Measurements from ENCODE around the gene FBXO11.

FBXO11 gene

DNA sequence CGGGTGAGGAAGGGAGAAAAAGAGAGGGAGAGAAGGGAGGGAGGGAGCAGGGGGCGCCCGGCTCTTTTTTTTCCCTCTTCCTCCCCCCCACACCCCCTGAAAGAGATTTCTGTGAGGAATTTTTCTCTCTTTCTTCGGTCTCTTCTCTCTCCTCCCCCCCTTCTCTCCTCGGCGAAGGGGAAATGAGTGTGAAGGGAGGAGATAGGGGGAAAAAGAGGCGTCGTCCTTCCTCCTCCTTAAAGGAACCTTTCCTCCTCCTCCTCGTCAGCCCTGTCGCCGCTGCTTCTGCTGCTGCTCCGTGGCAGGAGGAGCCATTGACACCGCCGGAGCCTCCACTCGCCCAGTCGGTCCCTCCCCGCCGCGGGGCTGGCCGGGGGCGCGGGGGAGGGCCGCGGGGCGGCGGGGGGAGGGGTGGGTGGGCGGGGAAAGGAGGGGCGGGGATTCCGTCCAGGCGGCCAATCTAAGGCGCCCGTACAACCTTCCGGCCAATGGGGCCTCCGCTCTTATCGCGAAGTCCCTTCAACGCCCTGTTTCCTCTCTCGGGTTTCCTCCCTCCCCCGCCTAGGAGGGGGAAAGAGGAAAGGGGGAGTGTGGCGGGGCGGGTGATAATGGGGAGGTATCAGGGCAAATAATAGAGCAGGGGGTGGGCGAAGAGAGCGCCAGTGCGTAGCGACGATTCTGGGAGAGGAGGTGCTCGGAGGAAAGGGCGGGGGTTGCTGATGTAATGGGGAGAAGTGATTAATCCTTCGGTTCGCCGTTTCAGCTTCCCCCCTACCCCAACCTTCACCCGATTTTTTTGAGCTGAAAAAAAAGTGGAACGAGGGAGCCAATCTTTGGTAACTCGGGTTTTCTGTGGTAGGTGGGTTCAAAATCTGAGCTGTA lies at the start of gene FBXO11:
FBXO11 (minus strand) TSS at position 342 of the 882 bp plus-strand sequence. CDS start 778 bp downstream, outside the sequence.
- peak; percentile 74 for TF ChIP-seq GATA2 (IDR thresholded peaks at IDR 0.05; ENCODE audit: low read depth, low read length)
- no peak for TF ChIP-seq GATA3 (IDR thresholded peaks at IDR 0.05; ENCODE audit: low read depth, low read length)

DNA sequence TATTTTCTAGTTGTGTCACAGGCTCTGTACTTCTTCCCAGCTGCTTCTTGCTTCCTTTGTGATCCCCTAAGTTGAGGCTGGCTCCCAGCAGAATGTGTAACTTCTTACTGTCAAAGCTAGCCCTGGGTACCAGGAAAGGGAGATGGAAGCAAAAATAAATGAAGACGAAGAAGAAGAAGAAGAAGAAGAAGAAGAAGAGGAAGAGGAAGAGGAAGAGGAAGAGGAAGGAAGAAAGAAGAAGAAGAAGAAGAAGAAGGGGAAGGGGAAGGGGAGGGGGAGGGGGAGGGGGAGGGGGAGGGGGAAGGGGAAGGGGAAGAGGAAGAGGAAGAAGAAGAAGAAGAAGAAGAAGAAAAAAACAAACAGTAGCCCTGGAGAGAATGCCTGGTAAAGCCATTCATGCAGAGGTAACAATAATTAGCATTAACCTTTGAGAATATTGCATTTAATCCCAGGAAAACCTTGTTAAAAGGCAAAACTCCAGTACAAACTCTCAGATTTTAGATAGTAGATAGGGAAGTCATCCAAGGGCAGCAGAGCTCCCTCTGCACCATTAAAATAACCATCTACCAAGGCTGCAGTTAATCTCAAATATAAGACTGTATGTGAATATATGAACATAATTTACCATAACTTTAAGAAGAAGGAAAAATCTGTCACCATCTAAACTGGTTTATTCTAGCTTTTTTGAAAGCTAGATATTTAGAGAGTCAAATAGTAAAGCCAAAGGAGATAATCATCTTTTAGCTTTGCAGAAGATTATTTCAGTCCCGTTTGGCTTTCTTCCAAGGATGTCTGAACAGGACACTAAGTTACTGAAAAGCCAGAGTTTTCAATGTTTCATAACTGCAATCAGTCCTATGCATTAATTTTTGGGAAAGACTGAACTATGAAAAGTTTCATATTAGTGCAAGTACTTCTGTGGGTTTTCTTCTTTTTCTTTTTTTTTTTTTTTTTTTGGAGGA lies 44.3 kb upstream of the FBXO11 start:
- TF ChIP-seq GATA2 (IDR thresholded peaks at IDR 0.05; ENCODE audit: low read depth, low read length) (peak; percentile 55; the same call in 1 of the 2 replicates), GATA3 (IDR thresholded peaks at IDR 0.05; ENCODE audit: low read depth, low read length) (peak; percentile 74)

- TF ChIP-seq GATA3 (IDR thresholded peaks at IDR 0.05; ENCODE audit: low read depth, low read length) = no peak
- no peak for TF ChIP-seq GATA2 (IDR thresholded peaks at IDR 0.05; ENCODE audit: low read depth, low read length)
These were observed 40.3 kb upstream of the FBXO11 start for GRCh38 chr2:47946593-47946992.

DNA sequence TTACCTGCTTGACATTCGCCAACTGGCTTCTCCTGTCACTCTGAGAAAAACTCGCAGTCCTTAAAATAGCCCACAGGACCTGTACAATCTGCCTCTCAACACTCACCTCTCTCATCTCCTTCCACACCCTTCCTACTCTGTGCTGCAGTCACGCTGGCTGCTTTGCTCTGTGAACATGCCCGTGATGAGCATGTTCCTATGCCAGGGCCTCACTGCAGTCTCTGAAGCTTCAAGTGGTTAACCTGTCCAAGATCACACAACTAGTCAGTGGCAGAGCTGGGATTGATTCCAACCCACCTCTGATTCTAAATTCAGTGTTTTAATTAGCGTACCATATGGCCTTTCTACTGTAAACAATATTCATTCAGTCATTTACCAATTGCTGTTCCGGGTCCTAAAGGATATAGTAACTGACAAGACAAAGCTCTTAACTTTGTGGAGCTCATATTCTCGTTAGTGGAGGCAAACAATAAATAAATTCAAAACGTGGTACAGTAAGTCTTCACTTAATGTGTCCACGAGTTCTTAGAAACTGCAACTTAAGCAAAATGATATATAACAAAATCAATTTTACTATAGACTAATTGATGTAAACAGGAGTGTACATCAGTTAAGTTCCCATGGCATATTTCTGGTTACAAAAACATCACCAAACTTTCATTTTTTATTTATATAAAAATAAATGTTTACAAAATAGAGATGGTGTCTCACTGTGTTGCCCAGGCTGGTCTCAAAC lies 38.9 kb upstream of the FBXO11 start:
- TF ChIP-seq GATA3 (IDR thresholded peaks at IDR 0.05; ENCODE audit: low read depth, low read length) (no peak), GATA2 (IDR thresholded peaks at IDR 0.05; ENCODE audit: low read depth, low read length) (no peak)

- TF ChIP-seq GATA3 (IDR thresholded peaks at IDR 0.05; ENCODE audit: low read depth, low read length) = no peak
- no peak for TF ChIP-seq GATA2 (IDR thresholded peaks at IDR 0.05; ENCODE audit: low read depth, low read length)
These were observed 35.6 kb upstream of the FBXO11 start for GRCh38 chr2:47941936-47942335.

DNA sequence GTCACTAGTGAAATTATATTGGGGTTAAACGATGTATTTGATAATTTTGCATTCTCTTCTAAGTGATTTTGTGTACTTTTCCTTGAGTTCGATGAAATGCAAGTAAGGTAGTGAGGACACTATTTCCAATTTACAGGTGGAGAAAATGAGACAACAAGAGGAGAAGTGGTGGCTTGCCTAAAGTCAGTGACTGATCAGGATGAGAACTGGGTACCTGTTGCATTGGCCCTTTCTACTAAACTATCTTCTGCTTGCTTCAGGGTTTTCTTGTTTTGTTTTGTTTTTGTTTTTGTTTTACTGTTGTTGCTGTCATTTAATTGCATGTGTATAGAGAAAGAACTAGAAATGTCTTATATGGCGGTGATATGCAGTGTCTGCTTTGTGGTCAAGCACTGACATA lies 31.4 kb upstream of the FBXO11 start:
- TF ChIP-seq GATA3 (IDR thresholded peaks at IDR 0.05; ENCODE audit: low read depth, low read length) (no peak), GATA2 (IDR thresholded peaks at IDR 0.05; ENCODE audit: low read depth, low read length) (no peak)

- TF ChIP-seq GATA3 (IDR thresholded peaks at IDR 0.05; ENCODE audit: low read depth, low read length) = no peak
- TF ChIP-seq GATA2 (IDR thresholded peaks at IDR 0.05; ENCODE audit: low read depth, low read length) = no peak
These were observed 28.8 kb upstream of the FBXO11 start for GRCh38 chr2:47935071-47935470.

- peak; percentile 18; the same call in 1 of the 2 replicates for TF ChIP-seq GATA2 (IDR thresholded peaks at IDR 0.05; ENCODE audit: low read depth, low read length)
- TF ChIP-seq GATA3 (IDR thresholded peaks at IDR 0.05; ENCODE audit: low read depth, low read length) = peak; percentile 34; the same call in 1 of the 2 replicates
These were observed 11.7 kb upstream of the FBXO11 start for GRCh38 chr2:47918043-47918442.

- TF ChIP-seq GATA2 (IDR thresholded peaks at IDR 0.05; ENCODE audit: low read depth, low read length) (no peak), GATA3 (IDR thresholded peaks at IDR 0.05; ENCODE audit: low read depth, low read length) (no peak)
These were observed 11.1 kb upstream of the FBXO11 start for GRCh38 chr2:47917276-47917961.

DNA sequence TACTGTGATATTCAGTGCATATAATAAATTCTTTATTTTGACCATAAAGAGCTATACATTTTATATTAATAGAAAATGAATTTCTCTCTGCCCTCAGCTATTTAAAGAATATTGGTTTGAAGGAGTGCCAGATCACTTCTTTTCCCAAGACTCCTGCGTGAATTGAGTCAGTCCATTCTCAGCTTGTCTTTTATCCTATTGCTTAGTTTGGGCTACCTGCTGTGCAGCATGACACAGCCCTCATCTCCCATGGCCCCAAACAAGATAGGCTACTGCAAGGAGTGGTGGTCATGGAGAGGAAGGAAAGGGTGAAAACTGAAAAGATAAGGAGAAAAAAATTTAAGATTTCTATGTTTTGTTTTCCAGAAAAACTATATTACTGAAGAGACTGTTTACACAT lies 10.1 kb upstream of the FBXO11 start:
- TF ChIP-seq GATA2 (IDR thresholded peaks at IDR 0.05; ENCODE audit: low read depth, low read length) (no peak), GATA3 (IDR thresholded peaks at IDR 0.05; ENCODE audit: low read depth, low read length) (no peak)

DNA sequence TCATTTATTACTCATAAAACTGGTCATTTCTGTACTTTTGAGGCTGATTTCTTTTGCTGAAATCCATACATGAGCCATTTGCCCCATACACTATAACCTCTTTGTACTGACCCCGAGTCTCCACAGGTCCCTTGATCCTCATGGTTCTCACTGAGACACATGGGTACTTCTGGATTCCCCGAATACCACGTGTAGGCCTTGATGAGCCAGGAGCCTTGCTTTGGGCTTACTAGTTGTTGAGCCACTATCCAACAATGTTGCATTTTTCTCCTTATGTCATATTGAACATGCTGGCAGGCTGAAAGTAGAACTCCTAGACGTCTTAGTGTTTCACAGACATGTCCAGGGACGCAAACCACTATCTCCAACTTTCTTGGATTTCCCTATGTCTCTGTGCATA lies 2.4 kb upstream of the FBXO11 start:
- TF ChIP-seq GATA3 (IDR thresholded peaks at IDR 0.05; ENCODE audit: low read depth, low read length) = no peak

GRCh38 chr2:47907039-47907781 lies 912 bp upstream of the FBXO11 start:
- no peak for TF ChIP-seq GATA2 (IDR thresholded peaks at IDR 0.05; ENCODE audit: low read depth, low read length)
- TF ChIP-seq GATA3 (IDR thresholded peaks at IDR 0.05; ENCODE audit: low read depth, low read length) = 0 out of 2 replicates have a peak, but pooled peaks have one; percentile 11

All from SH-SY5Y (cell line).